IPS-20b (cell line): ENCODE data around the gene FAM131B.

Source experiments
- H3K27ac ChIP-seq: one replicate; pipeline ENCODE4 v1.5.1; 2013; ENCODE audit warnings: low read length
- H3K27me3 ChIP-seq: 2 replicates; pipeline ENCODE4 v1.6.1; 2013; ENCODE audit warnings: mild to moderate bottlenecking, low read length, inconsistent platforms; ENCODE audit not compliant: insufficient read depth
- H3K36me3 ChIP-seq: 2 replicates; pipeline ENCODE4 v1.6.1; 2013; ENCODE audit warnings: low read depth, mild to moderate bottlenecking, inconsistent platforms, low read length, moderate library complexity; ENCODE audit not compliant: insufficient read depth
- H3K4me1 ChIP-seq: 2 replicates; pipeline ENCODE4 v1.6.1; 2013; ENCODE audit warnings: mild to moderate bottlenecking, control low read depth, inconsistent platforms, low read length, moderate library complexity; ENCODE audit not compliant: insufficient read depth
- H3K4me3 ChIP-seq: 2 replicates; pipeline ENCODE4 v1.5.1; 2013; ENCODE audit warnings: mild to moderate bottlenecking, low read length, inconsistent platforms
- H3K9ac ChIP-seq: 2 replicates; pipeline ENCODE4 v1.6.1; 2013; ENCODE audit warnings: low read depth, mild to moderate bottlenecking, inconsistent platforms, low read length, moderate library complexity
- H3K9me3 ChIP-seq: 2 replicates; pipeline ENCODE4 v1.6.1; 2013; ENCODE audit warnings: mild to moderate bottlenecking, low read depth, low read length, inconsistent platforms; ENCODE audit not compliant: insufficient read depth

Gene FAM131B

DNA sequence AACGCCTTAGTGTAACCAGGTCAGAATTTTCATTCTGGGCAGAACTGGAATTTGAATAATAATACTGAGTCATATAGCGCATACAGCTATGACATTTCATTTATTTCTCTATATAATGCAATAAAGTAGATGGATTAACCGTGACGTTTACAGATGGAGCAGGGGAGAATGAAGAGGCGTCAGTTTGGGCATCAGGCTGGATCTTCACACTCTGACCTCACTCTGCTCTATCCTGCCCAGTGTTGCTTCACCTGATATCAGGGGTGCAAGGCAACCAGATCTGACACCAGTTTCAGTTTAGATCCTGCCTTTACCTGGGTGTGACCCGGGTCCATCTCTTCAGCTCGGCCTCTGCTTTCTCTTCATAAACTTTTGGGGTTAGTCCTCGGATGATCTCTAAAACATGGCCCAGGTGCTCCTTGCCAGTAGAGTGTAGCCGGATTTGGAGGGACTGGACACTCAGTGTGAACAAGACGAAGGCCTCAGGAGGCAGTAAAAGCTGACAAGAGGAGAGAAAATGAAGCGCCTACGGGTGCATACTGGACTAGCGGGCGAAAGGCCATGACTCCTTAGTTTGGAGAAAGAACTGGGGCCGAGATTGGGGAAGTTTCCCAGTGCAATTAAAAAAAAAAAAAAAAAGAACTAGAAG is 17.2 kb upstream of the FAM131B start:
- peaks cover 26% of the 10 kb centered on the region for H3K36me3 ChIP-seq
- H3K9ac ChIP-seq = peak overlapping the region; percentile 99; the same call in 1 of the 2 replicates
- H3K4me3 ChIP-seq = peak overlapping the region; percentile 93
- peaks cover 21% of the 10 kb centered on the region for H3K4me1 ChIP-seq
- H3K27ac ChIP-seq = no peak overlapping the region
- no peaks in the 10 kb centered on the region for H3K27me3 ChIP-seq
- H3K9me3 ChIP-seq = no peaks in the 10 kb centered on the region

GRCh38 chr7:143376396-143376795 is 13.9 kb upstream of the FAM131B start:
- no peak overlapping the region for H3K9ac ChIP-seq
- no peaks in the 10 kb centered on the region for H3K9me3 ChIP-seq
- no peaks in the 10 kb centered on the region for H3K27me3 ChIP-seq
- no peaks in the 10 kb centered on the region for H3K36me3 ChIP-seq
- no peak overlapping the region for H3K27ac ChIP-seq
- H3K4me3 ChIP-seq = no peak overlapping the region
- peaks cover 12% of the 10 kb centered on the region for H3K4me1 ChIP-seq

GRCh38 chr7:143375298-143376034 is 13.0 kb upstream of the FAM131B start:
- no peak overlapping the region for H3K9ac ChIP-seq
- no peak overlapping the region for H3K4me3 ChIP-seq
- no peak overlapping the region for H3K27ac ChIP-seq

GRCh38 chr7:143374561-143374960 is 12.0 kb upstream of the FAM131B start:
- H3K4me3 ChIP-seq = no peak overlapping the region

More at GRCh38 chr7:143375298-143376034, 13.0 kb upstream of the FAM131B start:
- Histone ChIP-seq H3K36me3 (no peaks in the 10 kb centered on the region), H3K4me1 (peaks cover 16% of the 10 kb centered on the region), H3K27me3 (no peaks in the 10 kb centered on the region), H3K9me3 (no peaks in the 10 kb centered on the region)

GRCh38 chr7:143373255-143373794 is 10.8 kb upstream of the FAM131B start:
- H3K27me3 ChIP-seq = no peaks in the 10 kb centered on the region

More at GRCh38 chr7:143374561-143374960, 12.0 kb upstream of the FAM131B start:
- Histone ChIP-seq H3K9ac (no peak overlapping the region), H3K27ac (no peak overlapping the region), H3K27me3 (no peaks in the 10 kb centered on the region), H3K36me3 (no peaks in the 10 kb centered on the region), H3K9me3 (no peaks in the 10 kb centered on the region), H3K4me1 (peaks cover 24% of the 10 kb centered on the region)

GRCh38 chr7:143372070-143372469 is 9.6 kb upstream of the FAM131B start:
- no peak overlapping the region for H3K4me3 ChIP-seq
- H3K36me3 ChIP-seq = no peaks in the 10 kb centered on the region
- H3K27me3 ChIP-seq = no peaks in the 10 kb centered on the region
- H3K4me1 ChIP-seq = peaks cover 25% of the 10 kb centered on the region
- H3K9ac ChIP-seq = no peak overlapping the region
- no peaks in the 10 kb centered on the region for H3K9me3 ChIP-seq
- no peak overlapping the region for H3K27ac ChIP-seq

More at GRCh38 chr7:143373255-143373794, 10.8 kb upstream of the FAM131B start:
- H3K9me3 ChIP-seq = no peaks in the 10 kb centered on the region
- no peaks in the 10 kb centered on the region for H3K36me3 ChIP-seq
- peaks cover 24% of the 10 kb centered on the region for H3K4me1 ChIP-seq
- H3K9ac ChIP-seq = no peak overlapping the region
- no peak overlapping the region for H3K4me3 ChIP-seq
- H3K27ac ChIP-seq = no peak overlapping the region

- Histone ChIP-seq H3K9me3 (no peaks in the 10 kb centered on the region), H3K4me3 (peak overlapping the region; percentile 46; the same call in 1 of the 2 replicates), H3K9ac (peak overlapping the region; percentile 57; the same call in 1 of the 2 replicates), H3K27ac (no peak overlapping the region), H3K4me1 (peaks cover 25% of the 10 kb centered on the region), H3K27me3 (peaks cover 6% of the 10 kb centered on the region; the same call in 1 of the 2 replicates), H3K36me3 (no peaks in the 10 kb centered on the region)
Observed at GRCh38 chr7:143369678-143370651, 7.5 kb upstream of the FAM131B start.

DNA sequence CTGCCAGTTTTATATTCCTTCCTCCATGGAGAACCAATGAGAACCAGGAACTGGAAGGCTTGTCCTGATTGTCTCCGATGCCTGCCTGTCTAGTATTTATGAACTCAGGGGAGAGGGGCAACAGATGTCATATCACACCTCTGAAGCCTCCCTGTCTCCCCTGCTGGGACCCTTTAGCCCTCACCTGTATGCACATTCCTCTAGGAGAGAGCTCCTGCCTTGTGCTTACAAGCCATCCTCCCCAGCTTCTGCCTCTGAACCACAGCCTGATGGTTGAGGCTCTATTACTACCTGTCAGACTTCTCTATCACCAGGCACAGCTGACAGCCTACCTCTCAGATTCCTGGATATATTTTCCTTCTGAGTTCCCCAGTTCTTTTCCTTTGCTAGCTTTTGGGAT is 5.9 kb upstream of the FAM131B start:
- no peaks in the 10 kb centered on the region for H3K9me3 ChIP-seq
- peaks cover 26% of the 10 kb centered on the region for H3K4me1 ChIP-seq
- H3K9ac ChIP-seq = no peak overlapping the region
- H3K27me3 ChIP-seq = peaks cover 22% of the 10 kb centered on the region
- no peak overlapping the region for H3K27ac ChIP-seq
- H3K4me3 ChIP-seq = no peak overlapping the region
- no peaks in the 10 kb centered on the region for H3K36me3 ChIP-seq

DNA sequence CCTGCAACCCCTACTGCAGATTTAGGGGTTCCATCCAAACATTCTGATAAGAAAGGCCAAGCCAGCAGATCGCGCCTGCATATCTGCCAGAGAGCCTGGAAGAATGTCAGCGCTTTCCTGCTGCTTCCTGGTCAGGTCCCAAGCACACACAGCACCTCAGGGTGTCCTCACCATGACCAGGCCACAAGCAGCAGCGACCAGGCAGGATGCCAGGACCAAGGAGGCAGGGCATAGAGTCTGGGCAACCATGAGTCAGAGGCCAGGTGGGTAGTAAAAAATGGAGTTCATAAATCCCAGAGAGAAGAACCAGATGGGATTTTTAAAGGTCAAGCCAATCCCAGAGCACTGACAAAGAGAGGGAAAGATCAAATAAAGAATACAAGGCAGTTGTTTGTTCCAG is 5.5 kb upstream of the FAM131B start:
- Histone ChIP-seq H3K36me3 (no peaks in the 10 kb centered on the region), H3K9ac (no peak overlapping the region), H3K27me3 (peaks cover 26% of the 10 kb centered on the region), H3K4me1 (peaks cover 29% of the 10 kb centered on the region), H3K4me3 (no peak overlapping the region), H3K27ac (no peak overlapping the region), H3K9me3 (no peaks in the 10 kb centered on the region)

- peaks cover 36% of the 10 kb centered on the region for H3K27me3 ChIP-seq
- peak overlapping the region; percentile 69; the same call in 1 of the 2 replicates for H3K9ac ChIP-seq
- no peak overlapping the region for H3K27ac ChIP-seq
- H3K4me3 ChIP-seq = peak overlapping the region; percentile 76
- H3K9me3 ChIP-seq = no peaks in the 10 kb centered on the region
- peaks cover 18% of the 10 kb centered on the region for H3K36me3 ChIP-seq
- H3K4me1 ChIP-seq = peaks cover 10% of the 10 kb centered on the region; the same call in 1 of the 2 replicates
Observed at GRCh38 chr7:143363016-143363937, 764 bp upstream of the FAM131B start.
